Heart right ventricle (tissue), 16 donors: ENCODE results near the gene PDF. TPM values are rescaled to one million over a fixed set of nuclear protein-coding genes. Genes with fewer than 3 reads are reported as not detected.

Experiments used
- ATAC-seq, 8 donors: fragments of 200-7000 bp; cut with Tn5 transposase; one replicate each; pipeline ENCODE4 v1.9.1; 2020; ENCODE audit warnings: mild to moderate bottlenecking in 8 of 8, moderate library complexity in 8 of 8, moderate number of reproducible peaks in 1 of 8
- DNase-seq, 2 donors: peaks; one replicate each; pipeline ENCODE4 v3.0.0-alpha.2; 2020
- H3K27ac ChIP-seq, 10 donors: fragments of 200-600 bp; sonication (generic) in 2 of 10; one replicate each; pipeline versions ENCODE4 v1.5.0 to v1.8.0; 2020 to 2022; ENCODE audit warnings: mild to moderate bottlenecking in 3 of 10
- H3K27me3 ChIP-seq, 7 donors: fragments of 200-600 bp; one replicate each; pipeline ENCODE4 v1.8.0; 2021 to 2022; ENCODE audit warnings: mild to moderate bottlenecking in 2 of 7
- H3K36me3 ChIP-seq, 9 donors: fragments of 200-600 bp; sonication (generic) in 1 of 9; one replicate each; pipeline versions ENCODE4 v1.5.0 to v1.8.0; 2020 to 2022; ENCODE audit warnings: mild to moderate bottlenecking in 2 of 9
- H3K4me1 ChIP-seq, 9 donors: fragments of 200-600 bp; sonication (generic) in 1 of 9; one replicate each; pipeline versions ENCODE4 v1.5.0 to v1.8.0; 2020 to 2022; ENCODE audit warnings: mild to moderate bottlenecking in 4 of 9
- H3K4me3 ChIP-seq, 10 donors: fragments of 200-600 bp; sonication (generic) in 2 of 10; one replicate each; pipeline versions ENCODE4 v1.5.0 to v1.8.0; 2020 to 2022; ENCODE audit warnings: mild to moderate bottlenecking in 7 of 10, moderate library complexity in 2 of 10
- H3K9me3 ChIP-seq, 11 donors: fragments of 200-600 bp in 10 of 11; sonication (generic) in 2 of 11; one replicate each; pipeline versions ENCODE4 v1.5.0 to v1.8.0; 2013 to 2022; ENCODE audit warnings: mild to moderate bottlenecking in 2 of 11, control low read depth in 1 of 11, moderate library complexity in 1 of 11
- CTCF ChIP-seq, 9 donors: fragments of 200-600 bp; sonication (generic) in 2 of 9; IDR thresholded peaks; one replicate each; pipeline versions ENCODE4 v1.5.0 to v1.8.0; 2021 to 2022; ENCODE audit warnings: antibody characterized with exemption in 9 of 9, mild to moderate bottlenecking in 5 of 9, moderate library complexity in 1 of 9
- WGBS, 2 donors: extraction: QIAGEN DNeasy Blood & Tissue Kit; methylation state at CpG; one replicate each; pipeline ENCODE4 v1.1.7; 2013; ENCODE audit warnings: inconsistent platforms in 1 of 2; 5-methylcytosine and 5-hydroxymethylcytosine counted together
- intact Hi-C, 10 donors: fragments of 100-400 bp; cut with DNase I; formaldehyde crosslinking; loops; one replicate each; pipeline versions ENCODE4 v1.11.1 to v1.14.2; 2022
- polyA plus RNA-seq, 2 donors: library from polyadenylated mRNA; stranded (reverse); fragments of 200-250 nt; gene quantifications; one replicate each; pipeline ENCODE4 v1.2.3, GENCODE V29; 2013
- total RNA-seq, 10 donors: library from RNA; stranded (reverse); fragmentation: NEBNext Ultra II Directional in 3 of 10; extraction: Animal tissue kit (Norgen Biotek cat#: 25700) in 3 of 10; gene quantifications; one replicate each; pipeline versions ENCODE4 v1.2.1 to v1.2.4, GENCODE V29; 2021 to 2023
- donor health status: Arrhythmogenic right ventricular cardiomyopathy.
- donor health status: ischemic (EF 13 %, LVEDD 7.1; RV severe dilation, severe dysfunction).
- donor health status: healthy with polysubstance abuse.
- donor health status: DM: no; HTN: yes; CAD: no.
- donor health status: DM: no; HTN: no; CAD: no.
- donor health status: ischemic (EF 25% LVEDD 6.9; RV normal size, moderate dysfunction).
- donor health status: ischemic (EF 25% LVEDD 5.7; RV mildly dilated, moderate dysfunction).
- donor health status: healthy.
- donor health status: DM: yes; HTN: yes; CAD: no.
- donor health status: Ischemic cardiomyopathy.
- donor health status: ischemic (EF 35%, LVEDD 5.7; RV mildly dilated, moderate dysfunction).
- donor health status: nonischemic (EF 11% LVEDD 7.7; RV severe dilation, severe dysfunction).
- donor health status: DM: yes; HTN: yes; CAD: no.
- donor health status: PGD.
- donor health status: ischemic (EF 29% LVEDD 5.4; RV normal size, mild dysfunction).
- donor health status: nonischemic (EF 23%, LVEDD 6.1; RV moderate dilation, normal function).

Gene PDF
- total and polyA plus RNA-seq, 12 donors, result 2.0 to 10.7 (median 5.4) TPM

GRCh38 chr16:69323415-69323814 lies 7.0 kb downstream of the PDF start:
- Histone ChIP-seq H3K9me3 (no peaks in the 10 kb centered on the region), H3K27ac (no peak overlapping the region), H3K4me3 (no peak overlapping the region), H3K36me3 (peaks cover 7 to 100% (median 72%) of the 10 kb centered on the region in 9 donors), H3K27me3 (no peaks in the 10 kb centered on the region), H3K4me1 (peaks cover 0 to 38% (median 27%) of the 10 kb centered on the region in 9 donors)
- WGBS, 2 donors, result 92 to 94% methylated on average over 14 of the region's 14 CpGs
- TF ChIP-seq CTCF (IDR thresholded peaks at IDR 0.05), result no peak
- no peak for DNase-seq
- intact Hi-C loops, result no loop called here
- no peak for ATAC-seq

GRCh38 chr16:69322343-69322742 lies 8.0 kb downstream of the PDF start:
- H3K9me3 ChIP-seq, result no peaks in the 10 kb centered on the region
- DNase-seq (no peak), ATAC-seq (no peak)
- intact Hi-C loops, result no loop called here
- no peak overlapping the region for H3K4me3 ChIP-seq
- peaks cover 0 to 28% (median 17%) of the 10 kb centered on the region in 9 donors for H3K4me1 ChIP-seq
- WGBS, 2 donors, result 93 to 94% methylated on average over 7 of the region's 7 CpGs
- H3K36me3 ChIP-seq, result peaks cover 7 to 100% (median 70%) of the 10 kb centered on the region in 9 donors
- no peak overlapping the region for H3K27ac ChIP-seq
- H3K27me3 ChIP-seq, result no peaks in the 10 kb centered on the region
- no peak for TF ChIP-seq CTCF (IDR thresholded peaks at IDR 0.05)

- WGBS, 2 donors, result 93% methylated on average over 22 of the region's 22 CpGs
- Histone ChIP-seq H3K36me3 (peaks cover 10 to 100% (median 75%) of the 10 kb centered on the region in 9 donors), H3K27me3 (no peaks in the 10 kb centered on the region), H3K9me3 (no peaks in the 10 kb centered on the region), H3K4me1 (peaks cover 0 to 15% (median 6%) of the 10 kb centered on the region in 9 donors), H3K27ac (no peak overlapping the region), H3K4me3 (no peak overlapping the region)
- DNase-seq (no peak), ATAC-seq (no peak)
- no peak for TF ChIP-seq CTCF (IDR thresholded peaks at IDR 0.05)
- intact Hi-C loops, result no loop called here
Measured at GRCh38 chr16:69321080-69321479, 9.3 kb downstream of the PDF start.

GRCh38 chr16:69320740-69321073 lies 9.7 kb downstream of the PDF start:
- intact Hi-C loops, result no loop called here
- no peak for DNase-seq
- peaks cover 0 to 12% (median 2%) of the 10 kb centered on the region in 9 donors for H3K4me1 ChIP-seq
- H3K36me3 ChIP-seq, result peaks cover 10 to 100% (median 76%) of the 10 kb centered on the region in 9 donors
- WGBS, 2 donors, result 91% methylated on average over 13 of the region's 13 CpGs
- no peak overlapping the region for H3K27ac ChIP-seq
- H3K4me3 ChIP-seq, result no peak overlapping the region
- no peaks in the 10 kb centered on the region for H3K9me3 ChIP-seq
- H3K27me3 ChIP-seq, result no peaks in the 10 kb centered on the region
- TF ChIP-seq CTCF (IDR thresholded peaks at IDR 0.05), result no peak
- ATAC-seq, result no peak
